Smooth muscle cell (in vitro differentiated cells): ENCODE measurements around the gene TMED3. TPM values are rescaled to one million over a fixed set of nuclear protein-coding genes. Genes with fewer than 3 reads are reported as not detected.

ENCODE experiments used
- DNase-seq: peaks from one replicate; lab custom pipeline; 2025; ENCODE audit not compliant: unreplicated experiment; lab: John Stamatoyannopoulos, UW
- H2AFZ ChIP-seq: fragments of 200-600 bp; sonication (generic); 2 replicates; pipeline ENCODE4 v1.6.0; 2016; ENCODE audit warnings: antibody characterized with exemption, low read depth, mild to moderate bottlenecking
- H3F3A ChIP-seq: fragments of 200-600 bp; sonication (generic); 2 replicates; pipeline ENCODE4 v1.6.0; 2017; ENCODE audit warnings: antibody characterized with exemption, low read depth
- H3K27ac ChIP-seq: fragments of 200-600 bp; sonication (generic); 2 replicates; pipeline ENCODE4 v1.5.1; 2016; ENCODE audit warnings: low read depth, mild to moderate bottlenecking
- H3K27me3 ChIP-seq: fragments of 200-600 bp; sonication (generic); 2 replicates; pipeline ENCODE4 v1.6.1; 2016; ENCODE audit warnings: low read depth, mild to moderate bottlenecking
- H3K36me3 ChIP-seq: fragments of 200-600 bp; sonication (generic); 2 replicates; pipeline ENCODE4 v1.5.1; 2016; ENCODE audit warnings: low read depth
- H3K4me1 ChIP-seq: fragments of 200-600 bp; sonication (generic); 2 replicates; pipeline ENCODE4 v1.5.1; 2016; ENCODE audit warnings: low read depth
- H3K4me2 ChIP-seq: fragments of 200-600 bp; sonication (generic); 2 replicates; pipeline ENCODE4 v1.6.0; 2016; ENCODE audit warnings: mild to moderate bottlenecking
- H3K4me3 ChIP-seq: fragments of 200-600 bp; sonication (generic); 2 replicates; pipeline ENCODE4 v1.5.1; 2016; ENCODE audit warnings: mild to moderate bottlenecking
- H3K79me2 ChIP-seq: fragments of 200-600 bp; sonication (generic); 2 replicates; pipeline ENCODE4 v1.6.0; 2016; ENCODE audit warnings: low read depth, mild to moderate bottlenecking
- H3K9ac ChIP-seq: fragments of 200-600 bp; sonication (generic); 2 replicates; pipeline ENCODE4 v1.6.0; 2016; ENCODE audit warnings: low read depth
- H3K9me3 ChIP-seq: fragments of 200-600 bp; sonication (generic); replicated peaks from 2 replicates; pipeline ENCODE4 v1.5.1; 2016; ENCODE audit warnings: low read depth
- H4K20me1 ChIP-seq: fragments of 200-600 bp; sonication (generic); 2 replicates; pipeline ENCODE4 v1.6.0; 2016; ENCODE audit warnings: low read depth
- WGBS: methylation state at CpG from one replicate; pipeline ENCODE4 v1.1.7; 2016; ENCODE audit warnings: low lambda C conversion rate; 5-methylcytosine and 5-hydroxymethylcytosine counted together
- polyA plus RNA-seq: library from polyadenylated mRNA; unstranded; fragments of >200 nt; fragmentation: Nextera tagmentation; extraction: Ambion mirVana; gene quantifications from 2 replicates; pipeline ENCODE4 v1.2.1, GENCODE V29; 2016
- total RNA-seq: library from RNA; depleted of rRNA; stranded (reverse); fragments of >200 nt; gene quantifications from 2 replicates; pipeline ENCODE4 v1.2.3, GENCODE V29; 2014
- TF ChIP-seq, protein P1 (sequence below): fragments of 200-600 bp; sonication (generic); IDR thresholded peaks from 2 replicates; pipeline ENCODE4 v1.5.1; 2017; ENCODE audit warnings: borderline replicate concordance, mild to moderate bottlenecking, antibody characterized with exemption; ENCODE audit not compliant: insufficient read depth, poor library complexity, severe bottlenecking

TMED3 gene
- total and polyA plus RNA-seq, 2 experiments from 2014 or later = 222 to 228 TPM

- Histone ChIP-seq H3K4me1 (no peaks in the 10 kb centered on the region), H4K20me1 (no peaks in the 10 kb centered on the region), H3K4me3 (no peak overlapping the region), H3K79me2 (no peaks in the 10 kb centered on the region), H3F3A (no peaks in the 10 kb centered on the region), H3K36me3 (no peaks in the 10 kb centered on the region), H3K9me3 (no peaks in the 10 kb centered on the region), H3K27me3 (peaks cover 45% of the 10 kb centered on the region), H2AFZ (no peak overlapping the region), H3K4me2 (no peak overlapping the region), H3K27ac (no peak overlapping the region), H3K9ac (no peak overlapping the region)
- TF ChIP-seq, protein P1, sequence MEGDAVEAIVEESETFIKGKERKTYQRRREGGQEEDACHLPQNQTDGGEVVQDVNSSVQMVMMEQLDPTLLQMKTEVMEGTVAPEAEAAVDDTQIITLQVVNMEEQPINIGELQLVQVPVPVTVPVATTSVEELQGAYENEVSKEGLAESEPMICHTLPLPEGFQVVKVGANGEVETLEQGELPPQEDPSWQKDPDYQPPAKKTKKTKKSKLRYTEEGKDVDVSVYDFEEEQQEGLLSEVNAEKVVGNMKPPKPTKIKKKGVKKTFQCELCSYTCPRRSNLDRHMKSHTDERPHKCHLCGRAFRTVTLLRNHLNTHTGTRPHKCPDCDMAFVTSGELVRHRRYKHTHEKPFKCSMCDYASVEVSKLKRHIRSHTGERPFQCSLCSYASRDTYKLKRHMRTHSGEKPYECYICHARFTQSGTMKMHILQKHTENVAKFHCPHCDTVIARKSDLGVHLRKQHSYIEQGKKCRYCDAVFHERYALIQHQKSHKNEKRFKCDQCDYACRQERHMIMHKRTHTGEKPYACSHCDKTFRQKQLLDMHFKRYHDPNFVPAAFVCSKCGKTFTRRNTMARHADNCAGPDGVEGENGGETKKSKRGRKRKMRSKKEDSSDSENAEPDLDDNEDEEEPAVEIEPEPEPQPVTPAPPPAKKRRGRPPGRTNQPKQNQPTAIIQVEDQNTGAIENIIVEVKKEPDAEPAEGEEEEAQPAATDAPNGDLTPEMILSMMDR = no peak
- 81% methylated on average over 6 of the region's 6 CpGs for WGBS
- DNase-seq = no peak
Measured at GRCh38 chr15:79290642-79291275, 20.2 kb upstream of the TMED3 start.

DNA sequence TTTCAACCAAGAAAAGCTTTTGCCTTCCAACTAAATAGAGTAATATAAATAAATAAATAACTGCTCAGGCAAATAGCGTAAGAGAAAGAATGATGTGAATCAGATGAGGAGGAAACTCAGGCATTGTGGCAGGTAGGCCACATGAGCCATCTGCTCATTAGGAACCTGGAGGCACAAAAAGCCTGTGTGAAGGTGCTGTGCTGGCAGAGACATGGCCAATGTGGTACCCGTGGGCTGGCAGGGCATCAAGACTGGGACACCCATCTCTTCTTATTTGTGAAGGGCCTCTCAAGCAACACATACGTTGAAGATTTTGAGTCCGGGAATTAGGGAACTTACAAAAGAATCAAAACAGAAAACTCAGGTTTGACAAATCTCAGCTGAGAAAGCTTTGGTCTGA, 18.9 kb upstream of the TMED3 start:
- Histone ChIP-seq H3K36me3 (no peaks in the 10 kb centered on the region), H3K4me2 (no peak overlapping the region), H3K27ac (no peak overlapping the region), H3K4me3 (no peak overlapping the region), H3K79me2 (no peaks in the 10 kb centered on the region), H3F3A (no peaks in the 10 kb centered on the region), H3K9me3 (no peaks in the 10 kb centered on the region), H3K27me3 (peaks cover 37% of the 10 kb centered on the region), H2AFZ (no peak overlapping the region), H3K4me1 (no peaks in the 10 kb centered on the region), H3K9ac (no peak overlapping the region), H4K20me1 (no peaks in the 10 kb centered on the region)
- WGBS = 77% methylated on average over 4 of the region's 4 CpGs
- TF ChIP-seq, protein P1 = no peak
- no peak for DNase-seq

DNA sequence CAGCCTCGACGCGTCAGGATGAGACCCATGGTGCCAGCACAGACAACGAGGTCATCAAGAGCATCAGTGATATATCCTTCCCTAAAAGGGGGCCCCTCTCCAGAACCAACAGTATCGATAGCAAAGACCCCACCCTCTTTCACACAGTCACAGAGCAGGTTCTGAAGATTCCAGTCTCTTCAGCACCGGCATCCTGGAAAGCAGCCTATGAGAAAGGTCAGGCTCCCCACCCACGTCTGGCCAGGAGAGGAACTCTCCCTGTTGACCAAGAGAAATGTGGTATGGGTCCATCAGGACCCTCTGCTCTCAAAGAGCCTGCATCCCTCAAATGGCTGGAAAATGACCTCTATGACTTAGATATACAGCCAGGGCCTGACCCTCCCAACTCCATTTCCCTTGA, 16.8 kb upstream of the TMED3 start:
- WGBS = 69% methylated on average over 7 of the region's 7 CpGs

More for the DNA sequence above, 16.8 kb upstream of the TMED3 start:
- H3K9me3 ChIP-seq = no peaks in the 10 kb centered on the region
- H3K9ac ChIP-seq = no peak overlapping the region
- H3K36me3 ChIP-seq = no peaks in the 10 kb centered on the region
- no peak overlapping the region for H3K4me3 ChIP-seq
- H3F3A ChIP-seq = no peaks in the 10 kb centered on the region
- DNase-seq = no peak
- H3K27ac ChIP-seq = no peak overlapping the region
- no peak overlapping the region for H3K4me2 ChIP-seq
- TF ChIP-seq, protein P1 = no peak
- H3K79me2 ChIP-seq = no peaks in the 10 kb centered on the region
- H2AFZ ChIP-seq = no peak overlapping the region
- no peaks in the 10 kb centered on the region for H4K20me1 ChIP-seq
- H3K4me1 ChIP-seq = no peaks in the 10 kb centered on the region
- peaks cover 46% of the 10 kb centered on the region for H3K27me3 ChIP-seq
